ENCODE data around the gene ZC3HAV1L.

ZC3HAV1L gene

DNA sequence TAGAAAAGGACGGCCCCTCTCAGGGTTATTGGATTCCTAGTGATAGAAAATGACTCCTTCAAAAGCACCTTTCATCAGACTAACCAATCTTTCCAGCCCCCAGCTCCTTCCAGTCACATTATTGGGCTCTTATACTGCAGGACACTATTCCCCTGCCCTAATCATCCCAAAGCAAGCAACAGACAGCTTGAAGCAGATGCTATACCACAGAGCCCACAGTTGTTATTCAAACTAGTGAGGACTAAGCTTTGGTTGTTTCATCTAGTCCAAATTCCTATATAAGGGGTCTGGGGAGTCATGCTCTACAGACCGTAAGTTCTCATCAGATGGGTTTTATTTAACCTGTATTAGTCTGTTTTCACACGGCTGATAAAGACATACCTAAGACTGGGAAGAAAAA is 24.5 kb downstream of the ZC3HAV1L start:
- Histone ChIP-seq H3K36me3 (no peaks in the 10 kb centered on the region), H3K4me1 (ENCODE audit: control insufficient read depth in 1 of 2, insufficient read depth in 1 of 2, low read depth in 1 of 2, low read length in 1 of 2) (no peaks in the 10 kb centered on the region), H3K9me3 (no peaks in the 10 kb centered on the region), H3K27ac (no peak overlapping the region), H3K27me3 (no peaks in the 10 kb centered on the region), H3K4me3 (ENCODE audit: low read depth in 1 of 2, low read length in 1 of 2) (no peak overlapping the region)
- TF ChIP-seq, protein P1, sequence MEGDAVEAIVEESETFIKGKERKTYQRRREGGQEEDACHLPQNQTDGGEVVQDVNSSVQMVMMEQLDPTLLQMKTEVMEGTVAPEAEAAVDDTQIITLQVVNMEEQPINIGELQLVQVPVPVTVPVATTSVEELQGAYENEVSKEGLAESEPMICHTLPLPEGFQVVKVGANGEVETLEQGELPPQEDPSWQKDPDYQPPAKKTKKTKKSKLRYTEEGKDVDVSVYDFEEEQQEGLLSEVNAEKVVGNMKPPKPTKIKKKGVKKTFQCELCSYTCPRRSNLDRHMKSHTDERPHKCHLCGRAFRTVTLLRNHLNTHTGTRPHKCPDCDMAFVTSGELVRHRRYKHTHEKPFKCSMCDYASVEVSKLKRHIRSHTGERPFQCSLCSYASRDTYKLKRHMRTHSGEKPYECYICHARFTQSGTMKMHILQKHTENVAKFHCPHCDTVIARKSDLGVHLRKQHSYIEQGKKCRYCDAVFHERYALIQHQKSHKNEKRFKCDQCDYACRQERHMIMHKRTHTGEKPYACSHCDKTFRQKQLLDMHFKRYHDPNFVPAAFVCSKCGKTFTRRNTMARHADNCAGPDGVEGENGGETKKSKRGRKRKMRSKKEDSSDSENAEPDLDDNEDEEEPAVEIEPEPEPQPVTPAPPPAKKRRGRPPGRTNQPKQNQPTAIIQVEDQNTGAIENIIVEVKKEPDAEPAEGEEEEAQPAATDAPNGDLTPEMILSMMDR (IDR thresholded peaks at IDR 0.05) = no peak

DNA sequence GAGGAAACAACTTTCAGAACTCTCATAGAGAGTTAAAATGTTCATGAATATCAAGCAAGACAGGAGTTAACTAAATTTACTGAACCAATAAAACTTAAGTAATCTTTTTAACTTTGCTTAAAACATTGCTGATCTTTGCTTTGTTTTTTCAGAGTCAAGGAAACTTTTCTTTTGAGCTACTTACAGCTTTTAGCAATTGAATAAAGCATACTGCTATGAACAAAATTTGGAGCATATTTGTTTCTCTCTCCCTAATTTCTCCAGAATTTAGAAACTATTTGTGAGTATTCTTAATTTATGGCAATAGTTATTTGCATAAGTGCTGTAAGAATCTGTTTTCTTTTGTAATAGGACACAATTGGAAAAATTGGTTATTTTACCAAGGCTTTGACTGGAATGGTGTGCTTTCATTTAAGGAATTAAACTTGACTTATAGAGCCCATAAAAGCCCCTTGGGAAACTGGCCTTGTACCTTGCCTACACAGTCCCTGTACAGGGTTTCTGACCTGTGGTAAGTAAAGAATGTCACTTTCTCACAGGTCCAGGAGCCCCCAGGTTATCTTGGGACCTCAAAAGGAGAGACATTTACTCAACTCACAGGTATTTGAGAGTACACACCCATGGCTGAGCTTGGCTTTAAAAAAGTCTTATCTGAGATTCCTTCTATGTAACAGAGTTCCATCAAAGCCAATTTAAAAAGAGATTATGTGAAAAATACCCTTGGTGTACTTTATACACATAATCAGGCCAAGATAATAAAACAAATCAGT is 31.3 kb downstream of the ZC3HAV1L start:
- no peak overlapping the region for H3K27ac ChIP-seq
- no peaks in the 10 kb centered on the region for H3K27me3 ChIP-seq
- H3K4me1 ChIP-seq (ENCODE audit: control insufficient read depth in 1 of 2, insufficient read depth in 1 of 2, low read depth in 1 of 2, low read length in 1 of 2) = no peaks in the 10 kb centered on the region
- no peak overlapping the region for H3K4me3 ChIP-seq (ENCODE audit: low read depth in 1 of 2, low read length in 1 of 2)
- H3K9me3 ChIP-seq = no peaks in the 10 kb centered on the region
- H3K36me3 ChIP-seq = no peaks in the 10 kb centered on the region
- TF ChIP-seq, protein P1 (IDR thresholded peaks at IDR 0.05) = no peak

DNA sequence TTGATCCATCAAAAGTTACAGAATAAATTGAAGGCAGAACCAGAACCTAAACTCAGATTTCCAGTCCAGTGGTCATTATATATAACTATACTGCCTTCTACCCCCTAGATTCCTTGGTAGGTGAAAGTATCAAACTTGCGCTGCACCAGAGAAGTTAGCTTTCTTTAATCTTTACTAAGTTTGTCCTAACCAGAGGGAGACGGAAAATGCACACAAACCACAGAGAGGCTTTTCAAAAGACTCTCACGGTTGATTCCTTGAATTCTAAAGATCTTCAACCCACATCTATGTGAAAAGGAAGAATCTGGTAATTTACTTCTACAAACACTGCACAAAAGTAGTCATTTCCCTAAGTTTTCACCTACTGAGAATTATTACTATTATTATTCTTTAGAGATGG is 36.4 kb downstream of the ZC3HAV1L start:
- H3K27me3 ChIP-seq = no peaks in the 10 kb centered on the region
- no peaks in the 10 kb centered on the region for H3K4me1 ChIP-seq (ENCODE audit: control insufficient read depth in 1 of 2, insufficient read depth in 1 of 2, low read depth in 1 of 2, low read length in 1 of 2)
- no peaks in the 10 kb centered on the region for H3K9me3 ChIP-seq
- TF ChIP-seq, protein P1 (IDR thresholded peaks at IDR 0.05) = no peak
- H3K4me3 ChIP-seq (ENCODE audit: low read depth in 1 of 2, low read length in 1 of 2) = no peak overlapping the region
- no peaks in the 10 kb centered on the region for H3K36me3 ChIP-seq
- H3K27ac ChIP-seq = no peak overlapping the region

DNA sequence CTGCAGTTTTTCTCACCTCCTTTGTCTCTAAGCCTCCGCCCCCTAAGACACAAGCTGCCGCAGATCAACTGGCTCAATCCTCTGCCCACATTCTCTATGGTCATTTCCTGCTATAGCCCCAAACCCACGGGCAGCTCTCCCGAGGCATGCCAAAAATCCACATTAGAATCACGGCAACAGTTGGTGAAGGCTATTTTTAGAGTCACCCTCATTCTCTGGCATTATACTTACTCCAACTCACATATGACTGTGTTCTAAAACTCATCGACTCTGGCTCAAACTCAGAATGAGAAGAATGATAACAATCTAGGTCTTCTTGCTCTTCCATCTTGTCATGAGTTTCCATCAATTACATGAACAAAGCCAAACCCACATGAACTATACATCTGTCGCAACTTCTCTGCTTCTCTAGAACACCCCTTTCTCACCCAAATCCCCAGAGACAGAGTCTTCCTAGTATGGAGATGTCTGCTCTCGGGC is 43.8 kb downstream of the ZC3HAV1L start:
- H3K27ac ChIP-seq = no peak overlapping the region
- TF ChIP-seq, protein P1 (IDR thresholded peaks at IDR 0.05) = no peak
- no peaks in the 10 kb centered on the region for H3K4me1 ChIP-seq (ENCODE audit: control insufficient read depth in 1 of 2, insufficient read depth in 1 of 2, low read depth in 1 of 2, low read length in 1 of 2)
- no peak overlapping the region for H3K4me3 ChIP-seq (ENCODE audit: low read depth in 1 of 2, low read length in 1 of 2)
- no peaks in the 10 kb centered on the region for H3K36me3 ChIP-seq
- H3K27me3 ChIP-seq = no peaks in the 10 kb centered on the region
- no peaks in the 10 kb centered on the region for H3K9me3 ChIP-seq

DNA sequence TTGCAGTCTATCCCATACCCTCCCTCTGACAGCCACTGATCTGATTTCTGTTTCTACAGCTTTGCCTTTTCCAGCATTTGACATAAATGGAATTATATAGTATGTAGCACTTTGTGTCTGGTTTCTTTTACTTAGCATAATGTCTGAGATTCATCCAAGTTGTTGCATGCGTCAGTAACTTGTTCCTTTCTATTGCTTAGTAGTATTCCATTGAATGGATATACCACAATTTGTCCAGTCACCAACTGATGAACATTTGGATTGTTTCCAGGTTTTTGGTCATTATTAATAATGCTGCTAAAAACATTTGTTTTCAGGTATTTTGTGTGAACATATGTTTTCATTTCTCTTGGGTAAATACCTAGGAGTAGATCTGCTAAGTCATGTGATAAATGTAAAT is 48.2 kb downstream of the ZC3HAV1L start:
- H3K27ac ChIP-seq = no peak overlapping the region
- no peaks in the 10 kb centered on the region for H3K36me3 ChIP-seq
- peaks cover 19% of the 10 kb centered on the region for H3K27me3 ChIP-seq
- TF ChIP-seq, protein P1 (IDR thresholded peaks at IDR 0.05) = no peak
- no peak overlapping the region for H3K4me3 ChIP-seq (ENCODE audit: low read depth in 1 of 2, low read length in 1 of 2)
- H3K4me1 ChIP-seq (ENCODE audit: control insufficient read depth in 1 of 2, insufficient read depth in 1 of 2, low read depth in 1 of 2, low read length in 1 of 2) = no peaks in the 10 kb centered on the region
- H3K9me3 ChIP-seq = no peaks in the 10 kb centered on the region
